Fibroblast of the aortic adventitia (primary cell): Measurements from ENCODE around the gene KRTAP21-1. TPM values are rescaled to one million over a fixed set of nuclear protein-coding genes. Genes with fewer than 3 reads are reported as not detected.

Experiments
- DNase-seq: peaks from one replicate; pipeline ENCODE4 v3.0.0-alpha.2; 2010; ENCODE audit warnings: low read depth
- H3K4me3 ChIP-seq: 2 replicates; pipeline ENCODE4 v1.5.1; 2011; ENCODE audit warnings: low read depth, mild to moderate bottlenecking, control low read depth, low read length, moderate library complexity
- small RNA-seq: library from RNA; depleted of rRNA; stranded (forward); fragments of <200 nt; gene quantifications from one replicate; pipeline ENCODE3, GENCODE V24; 2012
- total RNA-seq: library from RNA; depleted of rRNA; stranded (reverse); fragments of >200 nt; gene quantifications from 2 replicates; pipeline ENCODE4 v1.2.3, GENCODE V29; 2012; ENCODE audit warnings: low replicate concordance
- TF ChIP-seq, protein P1 (sequence below): IDR thresholded peaks from 2 replicates; pipeline ENCODE4 v1.5.1; 2011; ENCODE audit warnings: mild to moderate bottlenecking, low read length, control low read depth, inconsistent platforms; ENCODE audit not compliant: insufficient read depth

The KRTAP21-1 gene
- total RNA-seq, 1 donor = not detected

DNA sequence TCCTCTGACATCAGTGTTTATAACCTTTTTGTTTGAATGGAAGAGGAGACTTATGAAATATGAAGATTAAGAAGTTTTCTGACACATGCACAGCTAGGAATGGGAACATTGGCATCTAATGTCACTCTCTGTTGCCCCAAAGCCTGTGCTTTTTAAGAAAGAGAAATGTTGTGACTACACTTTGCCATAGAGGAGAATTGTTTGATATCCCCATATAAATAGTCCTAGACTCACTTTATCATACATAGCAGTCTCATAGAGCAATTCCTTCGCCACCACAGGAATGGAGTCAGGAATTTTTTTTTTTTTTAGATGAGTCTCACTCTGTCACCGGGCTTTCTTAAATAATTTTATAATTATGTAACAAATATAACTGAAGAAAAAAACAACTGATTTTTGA lies 38.1 kb downstream of the KRTAP21-1 start:
- H3K4me3 ChIP-seq = no peak overlapping the region
- no peak for DNase-seq
- TF ChIP-seq, protein P1, sequence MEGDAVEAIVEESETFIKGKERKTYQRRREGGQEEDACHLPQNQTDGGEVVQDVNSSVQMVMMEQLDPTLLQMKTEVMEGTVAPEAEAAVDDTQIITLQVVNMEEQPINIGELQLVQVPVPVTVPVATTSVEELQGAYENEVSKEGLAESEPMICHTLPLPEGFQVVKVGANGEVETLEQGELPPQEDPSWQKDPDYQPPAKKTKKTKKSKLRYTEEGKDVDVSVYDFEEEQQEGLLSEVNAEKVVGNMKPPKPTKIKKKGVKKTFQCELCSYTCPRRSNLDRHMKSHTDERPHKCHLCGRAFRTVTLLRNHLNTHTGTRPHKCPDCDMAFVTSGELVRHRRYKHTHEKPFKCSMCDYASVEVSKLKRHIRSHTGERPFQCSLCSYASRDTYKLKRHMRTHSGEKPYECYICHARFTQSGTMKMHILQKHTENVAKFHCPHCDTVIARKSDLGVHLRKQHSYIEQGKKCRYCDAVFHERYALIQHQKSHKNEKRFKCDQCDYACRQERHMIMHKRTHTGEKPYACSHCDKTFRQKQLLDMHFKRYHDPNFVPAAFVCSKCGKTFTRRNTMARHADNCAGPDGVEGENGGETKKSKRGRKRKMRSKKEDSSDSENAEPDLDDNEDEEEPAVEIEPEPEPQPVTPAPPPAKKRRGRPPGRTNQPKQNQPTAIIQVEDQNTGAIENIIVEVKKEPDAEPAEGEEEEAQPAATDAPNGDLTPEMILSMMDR = no peak

GRCh38 chr21:30714946-30715345 lies 40.3 kb downstream of the KRTAP21-1 start:
- DNase-seq = no peak
- TF ChIP-seq, protein P1 = no peak
- H3K4me3 ChIP-seq = no peak overlapping the region

GRCh38 chr21:30714456-30714855 lies 40.8 kb downstream of the KRTAP21-1 start:
- no peak overlapping the region for H3K4me3 ChIP-seq
- TF ChIP-seq, protein P1 = no peak
- no peak for DNase-seq

- no peak overlapping the region for H3K4me3 ChIP-seq
- TF ChIP-seq, protein P1 = no peak
- DNase-seq = no peak
These were observed 41.5 kb downstream of the KRTAP21-1 start for GRCh38 chr21:30713766-30714165.

DNA sequence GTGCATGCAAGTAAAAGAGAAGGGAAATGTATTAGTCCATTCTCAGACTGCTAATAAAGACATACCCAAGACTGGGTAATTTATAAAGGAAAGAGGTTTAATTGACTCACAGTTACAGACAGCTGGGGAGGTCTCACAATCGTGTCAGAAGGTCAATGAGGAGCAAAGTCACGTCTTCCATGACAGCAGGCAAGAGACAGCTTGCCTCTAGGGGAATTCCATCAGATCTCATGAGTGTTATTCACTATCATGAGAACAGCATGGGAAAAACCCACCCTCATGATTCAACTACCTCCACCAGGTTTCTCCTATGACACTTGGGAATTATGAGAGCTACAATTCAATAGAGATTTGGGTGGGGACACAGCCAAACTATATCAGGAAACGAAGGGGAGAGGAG lies 44.7 kb downstream of the KRTAP21-1 start:
- no peak overlapping the region for H3K4me3 ChIP-seq
- TF ChIP-seq, protein P1 = no peak
- no peak for DNase-seq

- no peak for DNase-seq
- TF ChIP-seq, protein P1 = no peak
- H3K4me3 ChIP-seq = no peak overlapping the region
These were observed 47.8 kb downstream of the KRTAP21-1 start for GRCh38 chr21:30707409-30707808.

Small RNAs within 50 kb of the gene (small RNA-seq; reads per million reads assigned to genes)
- gene AP000244.1 = not detected
- gene KRTAP21-3 = not detected
- not detected for gene KRTAP8-2P

Other genes starting within 250 kb of the KRTAP21-1 start
- not detected in 2 replicates for gene KRTAP19-6, start 213.6 kb downstream of the KRTAP21-1 start, total RNA-seq
- gene KRTAP19-7, start 194.1 kb downstream of the KRTAP21-1 start, total RNA-seq = not detected in 2 replicates
- gene KRTAP22-2, start 165.0 kb downstream of the KRTAP21-1 start, total RNA-seq = not detected in 2 replicates
- gene KRTAP6-3, start 163.0 kb downstream of the KRTAP21-1 start, total RNA-seq = not detected in 2 replicates
- gene KRTAP6-2, start 156.5 kb downstream of the KRTAP21-1 start, total RNA-seq = not detected in 2 replicates
- gene KRTAP22-1, start 154.3 kb downstream of the KRTAP21-1 start, total RNA-seq = not detected in 2 replicates
- gene KRTAP6-1, start 141.5 kb downstream of the KRTAP21-1 start, total RNA-seq = not detected in 2 replicates
- gene KRTAP20-1, start 139.0 kb downstream of the KRTAP21-1 start, total RNA-seq = not detected in 2 replicates
- not detected in 2 replicates for gene KRTAP20-4, start 134.8 kb downstream of the KRTAP21-1 start, total RNA-seq
- not detected in 2 replicates for gene KRTAP20-2, start 120.2 kb downstream of the KRTAP21-1 start, total RNA-seq
- gene KRTAP20-3, start 112.6 kb downstream of the KRTAP21-1 start, total RNA-seq = not detected in 2 replicates
- not detected in 2 replicates for gene KRTAP21-3, start 36.7 kb downstream of the KRTAP21-1 start, total RNA-seq
- not detected in 2 replicates for gene KRTAP21-2, start 8.2 kb downstream of the KRTAP21-1 start, total RNA-seq
- gene KRTAP8-1, start 57.8 kb upstream of the KRTAP21-1 start, total RNA-seq = not detected in 2 replicates
- gene KRTAP7-1, start 74.3 kb upstream of the KRTAP21-1 start, total RNA-seq = not detected in 2 replicates
- gene KRTAP11-1, start 126.2 kb upstream of the KRTAP21-1 start, total RNA-seq = not detected in 2 replicates